Measurements from ENCODE around the gene GTSE1.

GTSE1 gene

GRCh38 chr22:46318576-46318975 lies 21.9 kb downstream of the GTSE1 start:
- Mint-ChIP-seq H3K4me3 (no peak overlapping the region), H3K36me3 (ENCODE audit: low read depth) (peaks cover 17% of the 10 kb centered on the region), H3K9me3 (no peaks in the 10 kb centered on the region), H3K27ac (no peak overlapping the region), H3K4me1 (ENCODE audit: low read depth) (no peaks in the 10 kb centered on the region), H3K27me3 (no peaks in the 10 kb centered on the region)
- intact Hi-C loops (cut with micrococcal nuclease), result loop anchor here (5.0 kb wide), 1 partner anchor 326 kb away; no protein-coding TSS in a partner anchor

- intact Hi-C loops (cut with micrococcal nuclease), result loop anchor here (5.0 kb wide), 1 partner anchor 327 kb away; no protein-coding TSS in a partner anchor
Observed at GRCh38 chr22:46319319-46319718, 22.6 kb downstream of the GTSE1 start.

GRCh38 chr22:46320166-46320710 lies 23.6 kb downstream of the GTSE1 start:
- Mint-ChIP-seq H3K36me3 (ENCODE audit: low read depth) (peaks cover 17% of the 10 kb centered on the region), H3K27me3 (no peaks in the 10 kb centered on the region), H3K27ac (no peak overlapping the region)

More at GRCh38 chr22:46319319-46319718, 22.6 kb downstream of the GTSE1 start:
- Mint-ChIP-seq H3K4me3 (no peak overlapping the region), H3K9me3 (no peaks in the 10 kb centered on the region), H3K27ac (no peak overlapping the region), H3K36me3 (ENCODE audit: low read depth) (peaks cover 17% of the 10 kb centered on the region), H3K4me1 (ENCODE audit: low read depth) (no peaks in the 10 kb centered on the region), H3K27me3 (no peaks in the 10 kb centered on the region)

GRCh38 chr22:46320716-46321386 lies 24.2 kb downstream of the GTSE1 start:
- H3K4me1 Mint-ChIP-seq (ENCODE audit: low read depth), result no peaks in the 10 kb centered on the region
- H3K27me3 Mint-ChIP-seq, result no peaks in the 10 kb centered on the region
- H3K27ac Mint-ChIP-seq, result no peak overlapping the region
- no peaks in the 10 kb centered on the region for H3K9me3 Mint-ChIP-seq
- intact Hi-C loops (cut with micrococcal nuclease), result no loop called here
- peaks cover 17% of the 10 kb centered on the region for H3K36me3 Mint-ChIP-seq (ENCODE audit: low read depth)
- no peak overlapping the region for H3K4me3 Mint-ChIP-seq

More at GRCh38 chr22:46320166-46320710, 23.6 kb downstream of the GTSE1 start:
- Mint-ChIP-seq H3K9me3 (no peaks in the 10 kb centered on the region), H3K4me3 (no peak overlapping the region), H3K4me1 (ENCODE audit: low read depth) (no peaks in the 10 kb centered on the region)
- intact Hi-C loops (cut with micrococcal nuclease), result no loop called here

- Mint-ChIP-seq H3K27me3 (no peaks in the 10 kb centered on the region), H3K9me3 (no peaks in the 10 kb centered on the region), H3K4me1 (ENCODE audit: low read depth) (no peaks in the 10 kb centered on the region), H3K36me3 (ENCODE audit: low read depth) (peaks cover 14% of the 10 kb centered on the region), H3K27ac (no peak overlapping the region), H3K4me3 (no peak overlapping the region)
- intact Hi-C loops (cut with micrococcal nuclease), result no loop called here
Observed at GRCh38 chr22:46322711-46323110, 26.0 kb downstream of the GTSE1 start.

- Mint-ChIP-seq H3K9me3 (no peaks in the 10 kb centered on the region), H3K4me3 (no peak overlapping the region), H3K4me1 (ENCODE audit: low read depth) (no peaks in the 10 kb centered on the region), H3K36me3 (ENCODE audit: low read depth) (peaks cover 12% of the 10 kb centered on the region), H3K27me3 (no peaks in the 10 kb centered on the region), H3K27ac (no peak overlapping the region)
- intact Hi-C loops (cut with micrococcal nuclease), result no loop called here
Observed at GRCh38 chr22:46323162-46323561, 26.5 kb downstream of the GTSE1 start.

GRCh38 chr22:46326066-46326680 lies 29.5 kb downstream of the GTSE1 start:
- no peaks in the 10 kb centered on the region for H3K4me1 Mint-ChIP-seq (ENCODE audit: low read depth)
- H3K4me3 Mint-ChIP-seq, result no peak overlapping the region
- no peaks in the 10 kb centered on the region for H3K27me3 Mint-ChIP-seq
- peaks cover 15% of the 10 kb centered on the region for H3K36me3 Mint-ChIP-seq (ENCODE audit: low read depth)
- no peak overlapping the region for H3K27ac Mint-ChIP-seq
- H3K9me3 Mint-ChIP-seq, result no peaks in the 10 kb centered on the region
- intact Hi-C loops (cut with micrococcal nuclease), result no loop called here

- peaks cover 15% of the 10 kb centered on the region for H3K36me3 Mint-ChIP-seq (ENCODE audit: low read depth)
- no peaks in the 10 kb centered on the region for H3K4me1 Mint-ChIP-seq (ENCODE audit: low read depth)
- no peak overlapping the region for H3K27ac Mint-ChIP-seq
- no peak overlapping the region for H3K4me3 Mint-ChIP-seq
- no peaks in the 10 kb centered on the region for H3K27me3 Mint-ChIP-seq
- H3K9me3 Mint-ChIP-seq, result no peaks in the 10 kb centered on the region
- intact Hi-C loops (cut with micrococcal nuclease), result no loop called here
Observed at GRCh38 chr22:46327691-46328465, 31.2 kb downstream of the GTSE1 start.

GRCh38 chr22:46328797-46329196 lies 32.1 kb downstream of the GTSE1 start:
- Mint-ChIP-seq H3K4me1 (ENCODE audit: low read depth) (no peaks in the 10 kb centered on the region), H3K27ac (no peak overlapping the region), H3K36me3 (ENCODE audit: low read depth) (peaks cover 10% of the 10 kb centered on the region), H3K4me3 (no peak overlapping the region), H3K27me3 (no peaks in the 10 kb centered on the region), H3K9me3 (no peaks in the 10 kb centered on the region)
- intact Hi-C loops (cut with micrococcal nuclease), result no loop called here

- peaks cover 10% of the 10 kb centered on the region for H3K36me3 Mint-ChIP-seq (ENCODE audit: low read depth)
- H3K27ac Mint-ChIP-seq, result no peak overlapping the region
- H3K27me3 Mint-ChIP-seq, result no peaks in the 10 kb centered on the region
- intact Hi-C loops (cut with micrococcal nuclease), result no loop called here
- H3K4me1 Mint-ChIP-seq (ENCODE audit: low read depth), result no peaks in the 10 kb centered on the region
- no peak overlapping the region for H3K4me3 Mint-ChIP-seq
- no peaks in the 10 kb centered on the region for H3K9me3 Mint-ChIP-seq
Observed at GRCh38 chr22:46329616-46330015, 32.9 kb downstream of the GTSE1 start.

- intact Hi-C loops (cut with micrococcal nuclease), result no loop called here
- Mint-ChIP-seq H3K36me3 (ENCODE audit: low read depth) (peaks cover 10% of the 10 kb centered on the region), H3K27me3 (no peaks in the 10 kb centered on the region), H3K4me1 (ENCODE audit: low read depth) (peaks cover 5% of the 10 kb centered on the region), H3K27ac (no peak overlapping the region), H3K9me3 (no peaks in the 10 kb centered on the region), H3K4me3 (no peak overlapping the region)
Observed at GRCh38 chr22:46330426-46330825, 33.8 kb downstream of the GTSE1 start.

- Mint-ChIP-seq H3K9me3 (no peaks in the 10 kb centered on the region), H3K27me3 (no peaks in the 10 kb centered on the region), H3K4me1 (ENCODE audit: low read depth) (peaks cover 9% of the 10 kb centered on the region), H3K4me3 (no peak overlapping the region), H3K27ac (no peak overlapping the region), H3K36me3 (ENCODE audit: low read depth) (peaks cover 18% of the 10 kb centered on the region)
- intact Hi-C loops (cut with micrococcal nuclease), result no loop called here
Observed at GRCh38 chr22:46331496-46331895, 34.8 kb downstream of the GTSE1 start.

GRCh38 chr22:46335201-46336118 lies 38.8 kb downstream of the GTSE1 start, which contains the start of gene TRMU:
Gene TRMU (plus strand): TSS chr22:46335714. CDS start chr22:46335765, 51 bp downstream.
- Mint-ChIP-seq H3K27me3 (no peaks in the 10 kb centered on the region), H3K9me3 (no peaks in the 10 kb centered on the region), H3K4me1 (ENCODE audit: low read depth) (peaks cover 15% of the 10 kb centered on the region), H3K36me3 (ENCODE audit: low read depth) (peaks cover 44% of the 10 kb centered on the region), H3K4me3 (peak within 1 kb of the TSS; percentile 88), H3K27ac (peak within 1 kb of the TSS; percentile 97)
- intact Hi-C loops (cut with micrococcal nuclease), result loop anchor here (1.0 kb wide), 1 partner anchor 39 kb away; the partner anchor contains the start of gene GTSE1

Measured in dendritic cell treated with granulocyte-macrophage colony-stimulating factor and Interleukin-4, amounts not matched to agents 40 ng/mL and 50 ng/mL, for 4 days (primary cell).